H9 (cell line): Measurements from ENCODE around the gene FEM1C. TPM values are rescaled to one million over a fixed set of nuclear protein-coding genes. Genes with fewer than 3 reads are reported as not detected.

ENCODE experiments used
- DNase-seq: peaks from one replicate; pipeline ENCODE4 v3.0.0-alpha.2; 2017
- H2AFZ ChIP-seq: one replicate; pipeline ENCODE4 v1.6.1; 2013; ENCODE audit warnings: mild to moderate bottlenecking, low read length, control low read depth, moderate library complexity
- H2AK5ac ChIP-seq: 2 replicates; pipeline ENCODE4 v1.6.1; 2013; ENCODE audit warnings: low read length, control low read depth, mixed read lengths; ENCODE audit not compliant: insufficient read length
- H2BK120ac ChIP-seq: one replicate; pipeline ENCODE4 v1.6.1; 2013; ENCODE audit warnings: low read depth, mild to moderate bottlenecking, low read length, control low read depth, inconsistent platforms; ENCODE audit not compliant: poor library complexity, severe bottlenecking
- H2BK12ac ChIP-seq: 2 replicates; pipeline ENCODE4 v1.6.1; 2013; ENCODE audit warnings: low read length, control low read depth, mixed read lengths, low read depth; ENCODE audit not compliant: insufficient read length
- H2BK15ac ChIP-seq: 2 replicates; pipeline ENCODE4 v1.6.1; 2013; ENCODE audit warnings: low read depth, low read length, control low read depth
- H2BK20ac ChIP-seq: one replicate; pipeline ENCODE4 v1.6.1; 2013; ENCODE audit warnings: low read depth, mild to moderate bottlenecking, low read length, control low read depth, inconsistent platforms; ENCODE audit not compliant: poor library complexity, severe bottlenecking
- H2BK5ac ChIP-seq: 2 replicates; pipeline ENCODE4 v1.6.1; 2013; ENCODE audit warnings: low read length, control low read depth, mixed read lengths; ENCODE audit not compliant: insufficient read length
- H3K14ac ChIP-seq: 2 replicates; pipeline ENCODE4 v1.6.1; 2013; ENCODE audit warnings: low read length, control low read depth; ENCODE audit not compliant: insufficient read depth
- H3K18ac ChIP-seq: 2 replicates; pipeline ENCODE4 v1.6.1; 2013; ENCODE audit warnings: low read depth, mild to moderate bottlenecking, mixed read lengths, low read length, control low read depth; ENCODE audit not compliant: insufficient read length
- H3K23ac ChIP-seq: 2 replicates; pipeline ENCODE4 v1.6.1; 2013; ENCODE audit warnings: low read length, control low read depth, mixed read lengths, low read depth; ENCODE audit not compliant: insufficient read length
- H3K23me2 ChIP-seq: 2 replicates; pipeline ENCODE4 v1.6.1; 2013; ENCODE audit warnings: low read depth, mild to moderate bottlenecking, mixed read lengths, low read length, control low read depth; ENCODE audit not compliant: insufficient read length, poor library complexity, severe bottlenecking
- H3K27ac ChIP-seq: 2 replicates; pipeline ENCODE4 v1.5.1; 2013; ENCODE audit warnings: low read length, control low read depth, mixed read lengths, low read depth; ENCODE audit not compliant: insufficient read length
- H3K27me3 ChIP-seq: 2 replicates; pipeline ENCODE4 v1.6.1; 2013; ENCODE audit warnings: low read length, control low read depth, inconsistent platforms; ENCODE audit not compliant: insufficient read depth
- H3K4ac ChIP-seq: 2 replicates; pipeline ENCODE4 v1.6.1; 2013; ENCODE audit warnings: low read depth, mild to moderate bottlenecking, control low read depth, inconsistent platforms, low read length, moderate library complexity
- H3K4me1 ChIP-seq: 2 replicates; pipeline ENCODE4 v1.6.1; 2013; ENCODE audit warnings: low read length, control low read depth, inconsistent platforms; ENCODE audit not compliant: insufficient read depth
- H3K4me2 ChIP-seq: 2 replicates; pipeline ENCODE4 v1.6.1; 2013; ENCODE audit warnings: low read length, control low read depth, mixed read lengths; ENCODE audit not compliant: insufficient read length, insufficient read depth
- H3K56ac ChIP-seq: 2 replicates; pipeline ENCODE4 v1.6.1; 2013; ENCODE audit warnings: low read depth, mild to moderate bottlenecking, mixed read lengths, low read length, control low read depth; ENCODE audit not compliant: insufficient read length
- H3K79me1 ChIP-seq: 2 replicates; pipeline ENCODE4 v1.6.1; 2013; ENCODE audit warnings: low read depth, mild to moderate bottlenecking, moderate library complexity, low read length, control low read depth, inconsistent platforms; ENCODE audit not compliant: insufficient read depth, poor library complexity, severe bottlenecking
- H3K79me2 ChIP-seq: 2 replicates; pipeline ENCODE4 v1.6.1; 2013; ENCODE audit warnings: low read length, control low read depth, inconsistent platforms; ENCODE audit not compliant: insufficient read depth
- H3K9ac ChIP-seq: 2 replicates; pipeline ENCODE4 v1.6.1; 2013; ENCODE audit warnings: low read length, control low read depth, mixed read lengths; ENCODE audit not compliant: insufficient read length; ENCODE audit errors: extremely low read depth
- H3K9me3 ChIP-seq: one replicate; pipeline ENCODE4 v1.6.1; 2013; ENCODE audit warnings: low read depth, low read length, inconsistent platforms; ENCODE audit not compliant: control insufficient read depth
- H3T11ph ChIP-seq: one replicate; pipeline ENCODE4 v1.6.1; 2013; ENCODE audit warnings: mild to moderate bottlenecking, low read length, control low read depth, inconsistent platforms
- H4K20me1 ChIP-seq: one replicate; pipeline ENCODE4 v1.6.1; 2013; ENCODE audit not compliant: control insufficient read depth, insufficient read length, insufficient read depth
- H4K5ac ChIP-seq: 2 replicates; pipeline ENCODE4 v1.6.1; 2013; ENCODE audit warnings: low read depth, mild to moderate bottlenecking, mixed read lengths, low read length, control low read depth; ENCODE audit not compliant: insufficient read length
- H4K8ac ChIP-seq: replicated peaks from 2 replicates; pipeline ENCODE4 v1.6.1; 2013; ENCODE audit warnings: low read length, control low read depth, mixed read lengths, low read depth; ENCODE audit not compliant: insufficient read length
- H4K91ac ChIP-seq: 2 replicates; pipeline ENCODE4 v1.6.1; 2013; ENCODE audit warnings: low read depth, mild to moderate bottlenecking, moderate library complexity, mixed read lengths, low read length, control low read depth; ENCODE audit not compliant: insufficient read length
- H3K27ac Mint-ChIP-seq, 3 experiments: 2 replicates in 2 of 3; 3 replicates in 1 of 3; pipeline ENCODE4 v1.8.0; 2020 to 2021; ENCODE audit warnings: mixed read lengths in 3 of 3, mild to moderate bottlenecking in 1 of 3, moderate library complexity in 1 of 3
- H3K27me3 Mint-ChIP-seq: 2 replicates; pipeline ENCODE4 v1.8.0; 2021; ENCODE audit warnings: low read depth, mild to moderate bottlenecking, moderate library complexity, mixed read lengths
- H3K36me3 Mint-ChIP-seq, 3 experiments: 2 replicates in 2 of 3; 3 replicates in 1 of 3; pipeline ENCODE4 v1.8.0; 2020 to 2021; ENCODE audit warnings: low read depth in 3 of 3, mixed read lengths in 3 of 3; ENCODE audit not compliant: insufficient read depth in 1 of 3
- H3K4me1 Mint-ChIP-seq, 2 experiments: 2 replicates each; pipeline ENCODE4 v1.8.0; 2020; ENCODE audit warnings: mixed read lengths in 2 of 2
- H3K4me3 Mint-ChIP-seq, 2 experiments: 2 replicates in 1 of 2; 3 replicates in 1 of 2; pipeline ENCODE4 v1.8.0; 2020 to 2021; ENCODE audit warnings: mild to moderate bottlenecking in 2 of 2, mixed read lengths in 2 of 2, moderate library complexity in 1 of 2
- H3K9me3 Mint-ChIP-seq, 2 experiments: 2 replicates in 1 of 2; 3 replicates in 1 of 2; pipeline ENCODE4 v1.8.0; 2020; ENCODE audit warnings: mild to moderate bottlenecking in 2 of 2, mixed read lengths in 2 of 2, moderate library complexity in 1 of 2
- CTCF ChIP-seq: fragments of 200-600 bp; sonication (generic); conservative IDR thresholded peaks from 3 replicates; pipeline ENCODE4 v1.8.0; 2021; ENCODE audit warnings: antibody characterized with exemption, mild to moderate bottlenecking
- WGBS: extraction: QIAGEN DNeasy Blood & Tissue Kit; methylation state at CpG from one replicate; pipeline ENCODE4 v1.1.7; 2013; ENCODE audit warnings: missing lambda C conversion rate, low lambda C conversion rate, mixed read lengths; ENCODE audit not compliant: insufficient read length; ENCODE audit errors: extremely low coverage; 5-methylcytosine and 5-hydroxymethylcytosine counted together
- total RNA-seq: library from RNA; stranded (reverse); gene quantifications from 2 replicates; pipeline ENCODE4 v1.2.1, GENCODE V29; 2021

Gene FEM1C
- total RNA-seq, 1 experiment from 2014 or later: 15.2 TPM

- H2BK15ac ChIP-seq: no peak overlapping the region
- H4K91ac ChIP-seq: no peak overlapping the region
- H3K79me2 ChIP-seq: no peaks in the 10 kb centered on the region
- H3K9ac ChIP-seq: no peak overlapping the region
- H2AFZ ChIP-seq: no peak overlapping the region
- H3K4me2 ChIP-seq: no peak overlapping the region
- no peak overlapping the region for H4K5ac ChIP-seq
- H2BK20ac ChIP-seq: no peak overlapping the region
- H3K14ac ChIP-seq: no peak overlapping the region
- no peak overlapping the region for H3K18ac ChIP-seq
- Mint-ChIP-seq H3K4me3 (no peak overlapping the region), H3K9me3 (no peaks in the 10 kb centered on the region; a peak in 1 of 5 replicates), H3K27ac (no peak overlapping the region), H3K27me3 (no peaks in the 10 kb centered on the region), H3K4me1 (peaks cover 3 to 4% of the 10 kb centered on the region in 2 experiments), H3K36me3 (0 out of 7 replicates have a peak, but pooled peaks cover 0 to 4% (median 0%) of the 10 kb centered on the region in 3 experiments)
- no peak overlapping the region for H3T11ph ChIP-seq
- H3K27ac ChIP-seq: no peak overlapping the region
- H3K4ac ChIP-seq: no peak overlapping the region
- H4K20me1 ChIP-seq: no peaks in the 10 kb centered on the region
- no peaks in the 10 kb centered on the region for H3K79me1 ChIP-seq
- no peak overlapping the region for H2AK5ac ChIP-seq
- no peaks in the 10 kb centered on the region for H3K9me3 ChIP-seq
- WGBS: no CpG with 5 or more reads among the region's 6 CpGs
- DNase-seq: no peak
- no peak overlapping the region for H2BK5ac ChIP-seq
- no peak overlapping the region for H3K56ac ChIP-seq
- H3K4me1 ChIP-seq: no peaks in the 10 kb centered on the region
- H2BK12ac ChIP-seq: no peak overlapping the region
- H3K23me2 ChIP-seq: no peaks in the 10 kb centered on the region
- TF ChIP-seq CTCF: no peak
- H3K23ac ChIP-seq: no peak overlapping the region
- no peaks in the 10 kb centered on the region for H3K27me3 ChIP-seq
- H2BK120ac ChIP-seq: no peak overlapping the region
- H4K8ac ChIP-seq: no peak overlapping the region
Measured at GRCh38 chr5:115577741-115578140, 33.2 kb upstream of the FEM1C start.
